B cell (primary cell): ENCODE data around the gene DPH1. TPM values are rescaled to one million over a fixed set of nuclear protein-coding genes. Genes with fewer than 3 reads are reported as not detected.

Experiments used
- ATAC-seq: fragments of 200-7000 bp; cut with Tn5 transposase; one replicate; pipeline ENCODE4 v1.10.0; 2021; ENCODE audit warnings: low read depth, mild to moderate bottlenecking, moderate number of reproducible peaks, moderate library complexity
- CTCF ChIA-PET: fragments of 350-600 bp; sonication (Branson Sonifier 250); formaldehyde crosslinking; loops from one replicate; lab custom pipeline; 2021; ENCODE audit warnings: antibody characterized with exemption, inconsistent platforms; lab: Charles Lee
- POLR2A ChIA-PET: fragments of 350-600 bp; sonication (Branson Sonifier 250); formaldehyde crosslinking; loops from one replicate; lab custom pipeline; 2021; ENCODE audit warnings: antibody characterized with exemption; lab: Charles Lee
- DNase-seq: peaks from one replicate; pipeline ENCODE4 v3.0.0; 2013
- H2AFZ ChIP-seq: 2 replicates; pipeline ENCODE4 v1.6.1; 2012; ENCODE audit warnings: mild to moderate bottlenecking, low read depth, low read length; ENCODE audit not compliant: insufficient read depth, poor library complexity, severe bottlenecking
- H3K27ac ChIP-seq, 2 donors: 1 replicate in 1 of 2; 2 replicates in 1 of 2; pipeline ENCODE4 v1.5.1; 2012 to 2013; ENCODE audit warnings: low read length in 2 of 2, mild to moderate bottlenecking in 2 of 2, moderate library complexity in 1 of 2
- H3K27me3 ChIP-seq, 4 experiments: fragments of 200-600 bp in 1 of 4; sonication (generic) in 1 of 4; replicated peaks in 1 of 4; 1 replicate in 2 of 4; 2 replicates in 2 of 4; pipeline versions ENCODE4 v1.6.1 to v1.7.0; 2013 to 2016; ENCODE audit warnings: low read length in 3 of 4, mild to moderate bottlenecking in 2 of 4, mixed read lengths in 1 of 4, moderate library complexity in 1 of 4; ENCODE audit not compliant: insufficient read depth in 4 of 4, control insufficient read depth in 3 of 4; ENCODE audit errors: control extremely low read depth in 1 of 4
- H3K36me3 ChIP-seq, 2 experiments: replicated peaks in 1 of 2; 1 replicate in 1 of 2; 2 replicates in 1 of 2; pipeline versions ENCODE4 v1.6.1 to v1.7.1; 2013; ENCODE audit warnings: low read length in 1 of 2; ENCODE audit not compliant: insufficient read depth in 2 of 2, control insufficient read depth in 1 of 2; ENCODE audit errors: control extremely low read depth in 1 of 2, extremely low read depth in 1 of 2
- H3K4me1 ChIP-seq, 2 donors: fragments of 200-600 bp in 1 of 2; sonication (generic) in 1 of 2; 1 replicate in 1 of 2; 2 replicates in 1 of 2; pipeline versions ENCODE4 v1.5.1 to v1.6.1; 2013 to 2017; ENCODE audit warnings: low read length in 2 of 2; ENCODE audit not compliant: control insufficient read depth in 2 of 2, insufficient read depth in 2 of 2
- H3K4me2 ChIP-seq: replicated peaks from 2 replicates; pipeline ENCODE3; 2012; ENCODE audit warnings: mild to moderate bottlenecking, low read depth, low read length; ENCODE audit not compliant: poor library complexity, severe bottlenecking
- H3K4me3 ChIP-seq, 5 experiments: fragments of 200-600 bp in 1 of 5; sonication (generic) in 1 of 5; 1 replicate in 3 of 5; 2 replicates in 2 of 5; pipeline versions ENCODE4 v1.5.1 to v1.7.0; 2011 to 2016; ENCODE audit warnings: low read length in 4 of 5, mild to moderate bottlenecking in 4 of 5, low read depth in 2 of 5, control low read depth in 1 of 5, moderate library complexity in 1 of 5; ENCODE audit not compliant: insufficient read depth in 1 of 5; ENCODE audit errors: control extremely low read depth in 1 of 5, extremely low read depth in 1 of 5
- H3K79me2 ChIP-seq: fragments of 200-600 bp; sonication (generic); one replicate; pipeline ENCODE4 v1.6.0; 2016; ENCODE audit warnings: low read length; ENCODE audit not compliant: control insufficient read depth, insufficient read depth
- H3K9ac ChIP-seq: fragments of 200-600 bp; sonication (generic); 2 replicates; pipeline ENCODE4 v1.6.1; 2017; ENCODE audit warnings: mild to moderate bottlenecking, low read length, moderate library complexity
- H3K9me3 ChIP-seq, 3 donors: one replicate each; pipeline versions ENCODE4 v1.6.1 to v1.7.1; 2013; ENCODE audit warnings: low read length in 2 of 3; ENCODE audit not compliant: control insufficient read depth in 2 of 3, insufficient read depth in 1 of 3; ENCODE audit errors: control extremely low read depth in 1 of 3
- H4K20me1 ChIP-seq: 2 replicates; pipeline ENCODE4 v1.6.0; 2012; ENCODE audit warnings: mild to moderate bottlenecking, low read length; ENCODE audit not compliant: insufficient read depth, control insufficient read depth, poor library complexity, severe bottlenecking
- H3K27ac Mint-ChIP-seq: one replicate; pipeline ENCODE4 v1.8.0; 2021; ENCODE audit warnings: mixed read lengths
- H3K27me3 Mint-ChIP-seq: one replicate; pipeline ENCODE4 v1.8.0; 2021; ENCODE audit warnings: mixed read lengths
- H3K4me1 Mint-ChIP-seq: one replicate; pipeline ENCODE4 v1.8.0; 2021; ENCODE audit warnings: mixed read lengths
- H3K4me3 Mint-ChIP-seq: one replicate; pipeline ENCODE4 v1.8.0; 2021; ENCODE audit warnings: mixed read lengths
- H3K9me3 Mint-ChIP-seq: one replicate; pipeline ENCODE4 v1.8.0; 2022; ENCODE audit warnings: mixed read lengths; ENCODE audit not compliant: insufficient read depth
- EZH2 ChIP-seq: IDR thresholded peaks from 2 replicates; pipeline ENCODE4 v1.6.1; 2012; ENCODE audit warnings: borderline replicate concordance, low read depth, mild to moderate bottlenecking, moderate library complexity, low read length; ENCODE audit not compliant: insufficient read depth, poor library complexity, severe bottlenecking
- WGBS: methylation state at CpG from one replicate; pipeline ENCODE4 v1.1.5; 2013; ENCODE audit warnings: missing lambda C conversion rate; ENCODE audit not compliant: insufficient coverage; 5-methylcytosine and 5-hydroxymethylcytosine counted together
- intact Hi-C: fragments of 100-400 bp; cut with micrococcal nuclease; formaldehyde crosslinking; loops from one replicate; pipeline ENCODE4 v1.10.0; 2022
- polyA plus RNA-seq: library from polyadenylated mRNA; depleted of rRNA; stranded (reverse); fragments of >200 nt; gene quantifications from 2 replicates; pipeline ENCODE4 v1.2.3, GENCODE V29; 2012
- total RNA-seq, 2 donors: library from RNA; stranded (reverse); fragments of 120-200 nt in 1 of 2; gene quantifications; 1 replicate in 1 of 2; 2 replicates in 1 of 2; pipeline versions ENCODE4 v1.2.3 to v1.2.4, GENCODE V29; 2013 to 2022
- TF ChIP-seq, protein P1 (sequence below): fragments of 200-600 bp; IDR thresholded peaks from one replicate; pipeline ENCODE4 v1.8.0; 2022; ENCODE audit warnings: antibody characterized with exemption, mild to moderate bottlenecking

DPH1 gene
- total and polyA plus RNA-seq, 2 donors (not counting 1 experiment from before 2014, with no cell fraction given): 83.6 to 105 TPM

DNA sequence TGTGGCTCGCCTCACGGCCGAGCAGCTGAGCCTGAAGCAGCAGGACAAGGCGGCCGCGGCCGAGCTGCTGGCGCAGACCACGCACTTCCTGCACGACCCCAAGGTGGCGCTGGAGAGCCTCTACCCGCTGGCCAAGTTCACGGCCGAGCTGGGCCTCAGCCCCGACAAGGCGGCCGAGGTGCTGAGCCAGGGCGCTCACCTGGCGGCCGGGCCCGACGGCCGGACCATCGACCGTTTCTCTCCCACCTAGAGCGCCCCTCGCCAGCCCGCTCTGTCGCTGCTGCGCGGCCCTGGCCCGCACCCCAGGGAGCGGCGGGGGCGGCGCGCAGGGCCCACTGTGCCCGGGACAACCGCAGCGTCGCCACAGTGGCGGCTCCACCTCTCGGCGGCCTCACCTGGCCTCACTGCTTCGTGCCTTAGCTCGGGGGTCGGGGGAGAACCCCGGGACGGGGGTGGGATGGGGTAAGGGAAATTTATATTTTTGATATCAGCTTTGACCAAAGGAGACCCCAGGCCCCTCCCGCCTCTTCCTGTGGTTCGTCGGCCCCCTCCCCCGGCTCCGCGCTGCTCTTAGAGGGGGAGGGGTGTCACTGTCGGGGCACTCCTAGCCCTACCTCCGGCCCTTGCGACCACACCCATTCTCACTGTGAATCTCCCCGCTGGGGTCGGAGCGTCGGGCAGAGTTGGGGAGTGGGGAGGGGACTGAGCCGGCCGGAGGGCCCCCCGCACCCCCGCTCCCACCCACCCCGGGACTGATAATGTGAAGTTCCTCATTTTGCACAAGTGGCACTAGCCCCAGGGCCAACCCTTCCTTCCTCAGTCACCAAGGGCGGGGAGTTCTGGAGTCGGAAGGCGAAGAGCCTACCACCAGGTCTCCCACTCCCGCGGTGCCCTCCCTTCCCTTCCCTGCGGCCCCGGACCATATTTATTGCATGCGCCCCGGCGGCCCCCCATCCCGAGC is 28.9 kb downstream of the DPH1 start:
- H3K27ac ChIP-seq: no peak overlapping the region
- intact Hi-C loops: loop anchor here (1.0 to 10.0 kb wide), 4 partner anchors 28 to 223 kb away; no protein-coding TSS in a partner anchor

More for the DNA sequence above, 28.9 kb downstream of the DPH1 start:
- Histone ChIP-seq H3K9ac (peak overlapping the region; percentile 68), H2AFZ (peak overlapping the region; percentile 66), H3K36me3 (peaks cover 0 to 4% of the 10 kb centered on the region in 2 experiments), H3K4me2 (peak overlapping the region; percentile 95), H3K4me1 (peaks cover 50 to 53% of the 10 kb centered on the region in 2 donors), H3K4me3 (peak overlapping the region in 4 of 5 experiments; percentile 34 to 65 (median 52)), H3K9me3 (peaks cover 0 to 11% (median 0%) of the 10 kb centered on the region in 3 donors), H3K79me2 (no peaks in the 10 kb centered on the region), H3K27me3 (peaks cover 0 to 36% (median 6%) of the 10 kb centered on the region in 4 experiments), H4K20me1 (peaks cover 30% of the 10 kb centered on the region)
- H3K4me1 Mint-ChIP-seq: peaks cover 41% of the 10 kb centered on the region
- TF ChIP-seq, protein P1, sequence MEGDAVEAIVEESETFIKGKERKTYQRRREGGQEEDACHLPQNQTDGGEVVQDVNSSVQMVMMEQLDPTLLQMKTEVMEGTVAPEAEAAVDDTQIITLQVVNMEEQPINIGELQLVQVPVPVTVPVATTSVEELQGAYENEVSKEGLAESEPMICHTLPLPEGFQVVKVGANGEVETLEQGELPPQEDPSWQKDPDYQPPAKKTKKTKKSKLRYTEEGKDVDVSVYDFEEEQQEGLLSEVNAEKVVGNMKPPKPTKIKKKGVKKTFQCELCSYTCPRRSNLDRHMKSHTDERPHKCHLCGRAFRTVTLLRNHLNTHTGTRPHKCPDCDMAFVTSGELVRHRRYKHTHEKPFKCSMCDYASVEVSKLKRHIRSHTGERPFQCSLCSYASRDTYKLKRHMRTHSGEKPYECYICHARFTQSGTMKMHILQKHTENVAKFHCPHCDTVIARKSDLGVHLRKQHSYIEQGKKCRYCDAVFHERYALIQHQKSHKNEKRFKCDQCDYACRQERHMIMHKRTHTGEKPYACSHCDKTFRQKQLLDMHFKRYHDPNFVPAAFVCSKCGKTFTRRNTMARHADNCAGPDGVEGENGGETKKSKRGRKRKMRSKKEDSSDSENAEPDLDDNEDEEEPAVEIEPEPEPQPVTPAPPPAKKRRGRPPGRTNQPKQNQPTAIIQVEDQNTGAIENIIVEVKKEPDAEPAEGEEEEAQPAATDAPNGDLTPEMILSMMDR: peak; percentile 79
- no peak for TF ChIP-seq EZH2
- ChIA-PET CTCF (interaction anchor here (0.5 to 8.1 kb wide), 34 partner anchors 9 to 1074 kb away, joined by 3 to 330 read pairs (median 4); partner anchors contain the start of gene RTN4RL1), POLR2A (interaction anchor here (0.7 to 1.3 kb wide), 2 partner anchors 30 to 186 kb away, joined by 3 to 4 read pairs; no protein-coding TSS in a partner anchor)
- peak overlapping the region; percentile 73 for H3K27ac Mint-ChIP-seq
- H3K4me3 Mint-ChIP-seq: peak overlapping the region; percentile 75
- no peaks in the 10 kb centered on the region for H3K9me3 Mint-ChIP-seq
- H3K27me3 Mint-ChIP-seq: no peaks in the 10 kb centered on the region
- WGBS: 2% methylated on average over 55 of the region's 78 CpGs
- DNase-seq (peak; percentile 86), ATAC-seq (peak; percentile 37)
